ENCODE data around the gene LGI4. TPM values are rescaled to one million over a fixed set of nuclear protein-coding genes. Genes with fewer than 3 reads are reported as not detected.

The LGI4 gene
- total RNA-seq, 1 experiment from 2014 or later = 0.32 TPM

GRCh38 chr19:35136231-35136630, 1.4 kb upstream of the LGI4 start:
- Histone ChIP-seq H2AFZ (ENCODE audit: low read depth, low read length, poor library complexity, severe bottlenecking) (no peak overlapping the region), H3K79me2 (ENCODE audit: insufficient read depth, low read length) (no peaks in the 10 kb centered on the region), H3K27ac (ENCODE audit: low read depth, low read length) (no peak overlapping the region), H3K9me3 (ENCODE audit: control insufficient read depth in 1 of 2, insufficient read depth in 1 of 2, low read depth in 1 of 2, low read length in 2 of 2) (no peaks in the 10 kb centered on the region), H3K4me2 (ENCODE audit: low read length) (no peak overlapping the region), H3K9ac (ENCODE audit: low read length) (no peak overlapping the region), H3K9me2 (ENCODE audit: insufficient read depth) (no peaks in the 10 kb centered on the region), H4K20me1 (ENCODE audit: insufficient read depth) (no peaks in the 10 kb centered on the region), H3K4me3 (replicated peaks in 1 of 2; ENCODE audit: low read depth in 1 of 2, low read length in 2 of 2) (no peak overlapping the region), H3K27me3 (ENCODE audit: insufficient read depth, low read length) (no peaks in the 10 kb centered on the region), H3K36me3 (ENCODE audit: control insufficient read depth in 1 of 2, insufficient read depth in 2 of 2, low read length in 2 of 2) (no peaks in the 10 kb centered on the region), H3K4me1 (ENCODE audit: control insufficient read depth in 1 of 2, insufficient read depth in 2 of 2, low read length in 2 of 2) (peaks cover 4 to 6% of the 10 kb centered on the region in 2 experiments; a peak in 3 of 4 replicates)
- BruUV-seq (replicated peaks) = no TSS peak
- intact Hi-C loops (cut with micrococcal nuclease) = loop anchor here (10.0 kb wide), 1 partner anchor 161 kb away; no protein-coding TSS in a partner anchor
- TF ChIP-seq, protein P1, sequence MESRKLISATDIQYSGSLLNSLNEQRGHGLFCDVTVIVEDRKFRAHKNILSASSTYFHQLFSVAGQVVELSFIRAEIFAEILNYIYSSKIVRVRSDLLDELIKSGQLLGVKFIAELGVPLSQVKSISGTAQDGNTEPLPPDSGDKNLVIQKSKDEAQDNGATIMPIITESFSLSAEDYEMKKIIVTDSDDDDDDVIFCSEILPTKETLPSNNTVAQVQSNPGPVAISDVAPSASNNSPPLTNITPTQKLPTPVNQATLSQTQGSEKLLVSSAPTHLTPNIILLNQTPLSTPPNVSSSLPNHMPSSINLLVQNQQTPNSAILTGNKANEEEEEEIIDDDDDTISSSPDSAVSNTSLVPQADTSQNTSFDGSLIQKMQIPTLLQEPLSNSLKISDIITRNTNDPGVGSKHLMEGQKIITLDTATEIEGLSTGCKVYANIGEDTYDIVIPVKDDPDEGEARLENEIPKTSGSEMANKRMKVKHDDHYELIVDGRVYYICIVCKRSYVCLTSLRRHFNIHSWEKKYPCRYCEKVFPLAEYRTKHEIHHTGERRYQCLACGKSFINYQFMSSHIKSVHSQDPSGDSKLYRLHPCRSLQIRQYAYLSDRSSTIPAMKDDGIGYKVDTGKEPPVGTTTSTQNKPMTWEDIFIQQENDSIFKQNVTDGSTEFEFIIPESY (IDR thresholded peaks at IDR 0.05; ENCODE audit: extremely low read depth, insufficient replicate concordance, low read length) = no peak
- ChIA-PET RAD21 (ENCODE audit: low non-redundant PET in 1 of 2, low total read pairs in 2 of 2, uncharacterized antibody in 2 of 2, unreplicated experiment in 2 of 2) (interaction anchor here in 1 of 2 experiments (0.6 kb wide), 1 partner anchor 69 kb away, joined by 3 read pairs; no protein-coding TSS in a partner anchor), CTCF (interaction anchor here (0.7 to 4.1 kb wide), 8 partner anchors 9 to 92 kb away, joined by 3 to 28 read pairs (median 6); partner anchors contain the start of gene FXYD3), POLR2A (no interaction called here)
- no peak for DNase-seq (ENCODE audit: low read depth, low spot score)
- no peak for ATAC-seq

- H3K9ac ChIP-seq (ENCODE audit: low read length) = no peak overlapping the region
- POLR2A ChIA-PET = no interaction called here
Observed at GRCh38 chr19:35135389-35135909, 590 bp upstream of the LGI4 start.

More at GRCh38 chr19:35135389-35135909, 590 bp upstream of the LGI4 start:
- H4K20me1 ChIP-seq (ENCODE audit: insufficient read depth) = no peaks in the 10 kb centered on the region
- H3K9me2 ChIP-seq (ENCODE audit: insufficient read depth) = no peaks in the 10 kb centered on the region
- ChIA-PET CTCF (interaction anchor here (0.7 to 4.1 kb wide), 8 partner anchors 9 to 91 kb away, joined by 3 to 28 read pairs (median 6); partner anchors contain the start of gene FXYD3), RAD21 (ENCODE audit: low non-redundant PET in 1 of 2, low total read pairs in 2 of 2, uncharacterized antibody in 2 of 2, unreplicated experiment in 2 of 2) (interaction anchor here in 1 of 2 experiments (0.6 kb wide), 1 partner anchor 68 kb away, joined by 3 read pairs; no protein-coding TSS in a partner anchor)
- H3K27me3 ChIP-seq (ENCODE audit: insufficient read depth, low read length) = no peaks in the 10 kb centered on the region
- H3K4me2 ChIP-seq (ENCODE audit: low read length) = no peak overlapping the region
- no peaks in the 10 kb centered on the region; a peak in 1 of 4 replicates for H3K4me1 ChIP-seq (ENCODE audit: control insufficient read depth in 1 of 2, insufficient read depth in 2 of 2, low read length in 2 of 2)
- H2AFZ ChIP-seq (ENCODE audit: low read depth, low read length, poor library complexity, severe bottlenecking) = no peak overlapping the region
- H3K79me2 ChIP-seq (ENCODE audit: insufficient read depth, low read length) = no peaks in the 10 kb centered on the region
- intact Hi-C loops (cut with micrococcal nuclease) = loop anchor here (1.0 to 10.0 kb wide), 2 partner anchors 68 to 161 kb away; no protein-coding TSS in a partner anchor
- no TSS peak for BruUV-seq (replicated peaks)
- DNase-seq (ENCODE audit: low read depth, low spot score) (peak; percentile 51), ATAC-seq (peak; percentile 97)
- TF ChIP-seq RAD21 (IDR thresholded peaks at IDR 0.05; ENCODE audit: low read depth) = peak; percentile 84
- TF ChIP-seq JUND (IDR thresholded peaks at IDR 0.05) = no peak
- peak; percentile 83 to 88 (median 87) for TF ChIP-seq CTCF (IDR thresholded peaks at IDR 0.05 in 2 of 3, conservative IDR thresholded peaks at IDR 0.05 in 1 of 3; ENCODE audit: borderline replicate concordance in 1 of 3, insufficient read depth in 1 of 3, low read depth in 2 of 3, low read length in 2 of 3)
- no peaks in the 10 kb centered on the region for H3K36me3 ChIP-seq (ENCODE audit: control insufficient read depth in 1 of 2, insufficient read depth in 2 of 2, low read length in 2 of 2)
- H3K27ac ChIP-seq (ENCODE audit: low read depth, low read length) = no peak overlapping the region
- no peak overlapping the region for H3K4me3 ChIP-seq (replicated peaks in 1 of 2; ENCODE audit: low read depth in 1 of 2, low read length in 2 of 2)
- H3K9me3 ChIP-seq (ENCODE audit: control insufficient read depth in 1 of 2, insufficient read depth in 1 of 2, low read depth in 1 of 2, low read length in 2 of 2) = no peaks in the 10 kb centered on the region
